Sigmoid colon (tissue), 7 donors: ENCODE data around the gene ENG. TPM values are rescaled to one million over a fixed set of nuclear protein-coding genes. Genes with fewer than 3 reads are reported as not detected.

Experiments
- DNase-seq: peaks from one replicate; pipeline ENCODE4 v3.0.0-alpha.2; 2019
- H3K27ac ChIP-seq, 4 donors: fragments of 200-600 bp; sonication (generic); one replicate each; pipeline ENCODE4 v1.5.1; 2016 to 2019; ENCODE audit warnings: mild to moderate bottlenecking in 1 of 4
- H3K27me3 ChIP-seq, 3 donors: fragments of 200-600 bp; sonication (generic); one replicate each; pipeline ENCODE4 v1.5.1; 2019; ENCODE audit warnings: mild to moderate bottlenecking in 1 of 3
- H3K36me3 ChIP-seq, 4 donors: fragments of 200-600 bp; sonication (generic); one replicate each; pipeline ENCODE4 v1.5.1; 2016 to 2019
- H3K4me1 ChIP-seq, 4 donors: fragments of 200-600 bp; sonication (generic); one replicate each; pipeline ENCODE4 v1.5.1; 2017 to 2019
- H3K4me3 ChIP-seq, 4 donors: fragments of 200-600 bp; sonication (generic); one replicate each; pipeline ENCODE4 v1.5.1; 2017 to 2019; ENCODE audit warnings: mild to moderate bottlenecking in 2 of 4, moderate library complexity in 1 of 4
- H3K9me3 ChIP-seq, 4 donors: fragments of 200-600 bp in 3 of 4; sonication (generic) in 3 of 4; one replicate each; pipeline versions ENCODE4 v1.5.1 to v1.6.1; 2013 to 2019
- CTCF ChIP-seq, 4 experiments: fragments of 450-650 bp in 3 of 4; fragments of 200-600 bp in 1 of 4; IDR thresholded peaks; one replicate each; pipeline ENCODE4 v1.5.1; 2016 to 2019; ENCODE audit warnings: antibody characterized with exemption in 4 of 4, mild to moderate bottlenecking in 3 of 4, moderate library complexity in 2 of 4
- EP300 ChIP-seq, 4 donors: sonication (generic); formaldehyde crosslinking; IDR thresholded peaks; one replicate each; pipeline ENCODE4 v1.6.1; 2017; ENCODE audit warnings: antibody characterized with exemption in 4 of 4
- POLR2A ChIP-seq, 2 donors: fragments of 450-650 bp; IDR thresholded peaks; one replicate each; pipeline ENCODE4 v1.6.1; 2016; ENCODE audit warnings: antibody characterized with exemption in 2 of 2, mild to moderate bottlenecking in 2 of 2, moderate library complexity in 2 of 2
- POLR2AphosphoS5 ChIP-seq, 4 donors: sonication (generic); formaldehyde crosslinking; IDR thresholded peaks; one replicate each; pipeline ENCODE4 v1.6.1; 2017; ENCODE audit warnings: antibody characterized with exemption in 4 of 4
- WGBS, 2 donors: extraction: QIAGEN DNeasy Blood & Tissue Kit; methylation state at CpG; one replicate each; pipeline ENCODE4 v1.1.7; 2013; 5-methylcytosine and 5-hydroxymethylcytosine counted together
- intact Hi-C: fragments of 100-400 bp; cut with DNase I; formaldehyde crosslinking; loops from one replicate; pipeline ENCODE4 v1.15.1; 2023
- polyA plus RNA-seq, 3 donors: library from polyadenylated mRNA; stranded (reverse); fragments of 200-250 nt; gene quantifications; one replicate each; pipeline ENCODE4 v1.2.3, GENCODE V29; 2013
- total RNA-seq, 4 donors: library from RNA; depleted of rRNA; stranded (reverse); fragments of >200 nt; gene quantifications; one replicate each; pipeline ENCODE4 v1.1.0, GENCODE V29; 2016
- donor health status: healthy with polysubstance abuse.
- donor health status: Bipolar disorder and iron deficiency.
- donor health status: healthy.

Gene ENG
- total and polyA plus RNA-seq, 7 donors, result 5.4 to 50.4 (median 22.7) TPM

DNA sequence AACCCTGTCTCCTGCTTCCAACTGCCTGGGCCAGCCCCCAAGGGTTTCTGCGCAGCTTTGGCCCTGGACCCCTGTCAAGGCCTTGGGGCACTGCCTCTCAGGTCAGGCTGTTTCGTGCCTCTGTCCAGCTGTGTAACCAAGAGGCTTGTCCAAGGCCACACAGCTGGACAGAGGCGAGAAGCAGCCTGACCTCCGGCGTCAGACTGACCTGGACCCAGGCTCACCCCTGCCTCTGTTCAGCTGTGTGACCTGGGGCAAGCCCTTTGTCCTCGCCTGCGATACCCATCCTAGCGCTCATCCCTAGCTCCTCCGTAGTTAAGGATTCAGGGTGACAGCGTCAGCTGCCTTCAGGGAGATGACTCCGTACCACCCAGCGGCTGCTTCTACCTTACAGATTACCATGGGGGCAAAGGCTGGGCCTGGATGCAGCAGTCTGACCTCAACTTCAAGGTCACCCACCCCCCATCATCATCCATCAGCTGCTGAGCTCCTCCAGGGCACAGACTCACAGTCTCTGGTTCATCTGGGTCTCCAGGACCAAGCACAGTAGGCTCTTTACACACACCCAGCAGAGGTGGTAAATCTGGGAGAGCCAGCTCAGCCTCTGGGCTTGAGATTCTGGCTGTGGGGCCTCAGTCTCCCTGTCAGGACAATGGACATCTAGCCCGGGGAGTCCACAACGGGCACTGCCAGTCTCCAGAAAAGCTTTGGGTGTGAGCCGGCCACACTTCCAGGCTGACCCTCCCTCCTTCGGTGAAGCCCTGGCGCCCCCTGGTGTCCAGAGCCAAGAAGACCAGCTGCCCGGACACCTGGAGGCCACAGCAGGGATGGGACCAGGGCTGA lies 15.1 kb upstream of the ENG start:
- 62 to 67% methylated on average over 18 of the region's 18 CpGs for WGBS, 2 donors
- peaks cover 0 to 47% (median 16%) of the 10 kb centered on the region in 4 donors for H3K36me3 ChIP-seq
- DNase-seq, result peak; percentile 95

GRCh38 chr9:127868278-127868902 lies 13.9 kb upstream of the ENG start:
- Histone ChIP-seq H3K36me3 (peaks cover 0 to 47% (median 16%) of the 10 kb centered on the region in 4 donors), H3K9me3 (no peaks in the 10 kb centered on the region), H3K4me3 (no peak overlapping the region), H3K4me1 (peaks cover 0 to 6% (median 5%) of the 10 kb centered on the region in 4 donors), H3K27me3 (no peaks in the 10 kb centered on the region), H3K27ac (no peak overlapping the region)
- no peak for DNase-seq
- TF ChIP-seq POLR2AphosphoS5 (IDR thresholded peaks at IDR 0.05) (no peak), POLR2A (IDR thresholded peaks at IDR 0.05) (no peak), EP300 (IDR thresholded peaks at IDR 0.05) (no peak), CTCF (IDR thresholded peaks at IDR 0.05) (no peak)
- intact Hi-C loops, result loop anchor here (2.0 kb wide), 1 partner anchor 278 kb away; no protein-coding TSS in a partner anchor
- 93 to 94% methylated on average over 18 of the region's 18 CpGs for WGBS, 2 donors

More for the DNA sequence above, 15.1 kb upstream of the ENG start:
- intact Hi-C loops, result loop anchor here (2.0 to 5.0 kb wide), 3 partner anchors 67 to 279 kb away; partner anchors contain the start of gene FPGS
- Histone ChIP-seq H3K4me3 (no peak overlapping the region), H3K4me1 (peaks cover 0 to 17% (median 16%) of the 10 kb centered on the region in 4 donors), H3K27me3 (no peaks in the 10 kb centered on the region), H3K27ac (peak overlapping the region in 1 of 4 donors; percentile 37), H3K9me3 (no peaks in the 10 kb centered on the region)
- TF ChIP-seq CTCF (IDR thresholded peaks at IDR 0.05) (peak; percentile 74 to 90 (median 84)), EP300 (IDR thresholded peaks at IDR 0.05) (no peak), POLR2AphosphoS5 (IDR thresholded peaks at IDR 0.05) (peak in 1 of 4 donors; percentile 21)

- TF ChIP-seq POLR2A (IDR thresholded peaks at IDR 0.05) (no peak), POLR2AphosphoS5 (IDR thresholded peaks at IDR 0.05) (no peak), EP300 (IDR thresholded peaks at IDR 0.05) (no peak), CTCF (IDR thresholded peaks at IDR 0.05) (no peak)
- intact Hi-C loops, result loop anchor here (2.0 kb wide), 1 partner anchor 277 kb away; no protein-coding TSS in a partner anchor
- peak overlapping the region in 2 of 4 donors; percentile 43 to 56 for H3K27ac ChIP-seq
- DNase-seq, result no peak
- H3K27me3 ChIP-seq, result no peaks in the 10 kb centered on the region
- peaks cover 0 to 3% (median 2%) of the 10 kb centered on the region in 4 donors for H3K4me1 ChIP-seq
- peaks cover 0 to 43% (median 15%) of the 10 kb centered on the region in 4 donors for H3K36me3 ChIP-seq
- no peak overlapping the region for H3K4me3 ChIP-seq
- 84 to 87% methylated on average over 30 of the region's 30 CpGs for WGBS, 2 donors
- H3K9me3 ChIP-seq, result no peaks in the 10 kb centered on the region
Measured at GRCh38 chr9:127867356-127868277, 13.2 kb upstream of the ENG start.

DNA sequence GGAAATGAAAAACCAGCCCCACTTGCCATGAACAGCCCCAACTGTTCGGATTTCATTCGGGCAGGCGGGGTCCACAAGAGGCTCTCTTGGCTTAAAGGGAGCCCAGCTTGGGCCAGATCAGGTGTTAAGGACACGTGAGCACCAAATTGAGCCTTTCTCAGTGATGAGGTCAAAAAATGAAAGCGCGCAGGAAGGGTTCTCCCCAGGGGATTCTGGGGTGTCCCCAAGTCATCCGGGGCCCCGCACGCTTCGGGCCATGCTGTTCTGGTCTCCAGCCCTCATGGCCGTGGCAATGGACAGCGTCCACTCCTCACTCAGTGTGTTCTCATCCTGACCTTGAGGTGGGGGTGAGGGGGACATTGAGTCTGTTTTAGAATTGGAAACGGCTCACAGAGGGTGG lies 12.1 kb upstream of the ENG start:
- WGBS, 2 donors, result 92% methylated on average over 13 of the region's 13 CpGs
- no peak for DNase-seq
- no peak overlapping the region for H3K4me3 ChIP-seq
- intact Hi-C loops, result no loop called here
- H3K36me3 ChIP-seq, result peaks cover 0 to 32% (median 9%) of the 10 kb centered on the region in 4 donors
- H3K27me3 ChIP-seq, result no peaks in the 10 kb centered on the region
- no peak for TF ChIP-seq POLR2AphosphoS5 (IDR thresholded peaks at IDR 0.05)
- no peaks in the 10 kb centered on the region for H3K9me3 ChIP-seq
- peaks cover 0 to 12% (median 11%) of the 10 kb centered on the region in 4 donors for H3K4me1 ChIP-seq
- H3K27ac ChIP-seq, result no peak overlapping the region
